Skeletal muscle tissue (tissue), 4 donors: ENCODE measurements around the gene SND1. TPM values are rescaled to one million over a fixed set of nuclear protein-coding genes. Genes with fewer than 3 reads are reported as not detected.
A peak's percentile ranks its signal among the peaks of the same experiment; 100 is the strongest.

Experiments
- H3K27ac ChIP-seq: one replicate; pipeline ENCODE4 v1.7.0; 2013; ENCODE audit warnings: mild to moderate bottlenecking, low read depth, low read length, inconsistent platforms
- H3K27me3 ChIP-seq, 3 donors: one replicate each; pipeline ENCODE4 v1.7.0; 2013; ENCODE audit warnings: low read length in 3 of 3; ENCODE audit not compliant: control insufficient read depth in 3 of 3, insufficient read depth in 3 of 3
- H3K36me3 ChIP-seq, 3 donors: one replicate each; pipeline ENCODE4 v1.7.0; 2013; ENCODE audit warnings: low read length in 3 of 3; ENCODE audit not compliant: control insufficient read depth in 3 of 3, insufficient read depth in 3 of 3
- H3K4me1 ChIP-seq, 3 donors: one replicate each; pipeline ENCODE4 v1.7.0; 2013; ENCODE audit warnings: low read length in 3 of 3, mild to moderate bottlenecking in 3 of 3; ENCODE audit not compliant: control insufficient read depth in 3 of 3, insufficient read depth in 3 of 3
- H3K4me3 ChIP-seq, 3 donors: one replicate each; pipeline ENCODE4 v1.7.0; 2013; ENCODE audit warnings: low read length in 3 of 3
- H3K9ac ChIP-seq, 3 donors: one replicate each; pipeline ENCODE4 v1.7.0; 2013; ENCODE audit warnings: low read length in 3 of 3, mild to moderate bottlenecking in 3 of 3, moderate library complexity in 2 of 3, low read depth in 1 of 3
- H3K9me3 ChIP-seq, 3 donors: one replicate each; pipeline ENCODE4 v1.7.0; 2013; ENCODE audit warnings: low read length in 3 of 3; ENCODE audit not compliant: control insufficient read depth in 3 of 3
- total RNA-seq: library from RNA; depleted of rRNA; stranded (reverse); fragments of >200 nt; gene quantifications from one replicate; pipeline ENCODE4 v1.2.3, GENCODE V29; 2014
- donor health status: Osteomylitis.

SND1 gene
- total RNA-seq, 1 donor from 2014 or later, result 104 TPM

DNA sequence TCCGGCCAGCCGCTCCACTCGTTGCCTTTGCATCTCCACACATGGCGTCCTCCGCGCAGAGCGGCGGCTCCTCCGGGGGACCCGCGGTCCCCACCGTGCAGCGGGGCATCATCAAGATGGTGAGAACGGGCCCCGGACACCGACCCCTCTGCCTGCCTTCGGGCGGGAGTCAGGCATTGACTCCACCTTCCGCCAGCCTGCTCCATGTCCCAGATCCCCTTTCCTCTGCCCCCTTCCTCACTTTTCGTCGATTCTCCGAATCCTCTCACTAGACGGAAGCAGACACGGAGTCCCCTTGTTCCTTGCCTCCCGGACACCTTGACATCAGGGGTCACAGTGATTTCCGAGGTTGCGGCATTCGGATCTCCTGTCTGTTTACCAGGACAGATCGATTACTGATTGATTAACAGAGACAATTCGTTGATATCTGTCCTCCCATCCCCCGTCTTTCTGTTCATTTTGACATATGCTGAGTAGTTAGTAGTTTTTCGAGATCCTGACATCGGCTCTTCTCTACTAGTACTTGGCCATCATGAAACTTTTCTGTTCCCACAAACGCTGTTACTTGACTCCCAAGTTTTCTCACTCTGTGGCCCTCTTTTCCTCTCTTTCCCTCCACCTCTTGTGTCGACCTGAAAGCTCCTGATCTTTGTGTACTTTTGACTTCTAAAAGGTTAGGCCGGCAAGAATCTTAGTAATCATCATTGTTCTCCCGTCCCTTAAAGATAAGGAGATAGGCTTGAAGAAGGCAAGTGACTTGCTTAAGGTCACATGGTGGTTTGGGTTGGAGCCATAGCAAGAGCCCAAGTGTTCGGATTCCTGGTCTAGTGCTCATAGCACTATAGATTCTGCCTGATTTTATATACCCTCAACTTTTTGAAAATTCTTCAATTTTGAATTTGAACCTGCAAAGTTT is 597 bp downstream of the SND1 start:
- peak overlapping the region; percentile 93 to 98 (median 98) for H3K4me3 ChIP-seq
- no peaks in the 10 kb centered on the region for H3K27me3 ChIP-seq
- H3K9ac ChIP-seq, result peak overlapping the region; percentile 91 to 94 (median 92)
- no peaks in the 10 kb centered on the region for H3K36me3 ChIP-seq
- H3K9me3 ChIP-seq, result no peaks in the 10 kb centered on the region
- peak overlapping the region; percentile 82 for H3K27ac ChIP-seq
- H3K4me1 ChIP-seq, result peaks cover 14 to 42% (median 22%) of the 10 kb centered on the region in 3 donors

GRCh38 chr7:127653396-127653795 is 1.4 kb downstream of the SND1 start:
- H3K4me3 ChIP-seq, result peak overlapping the region in 2 of 3 donors; percentile 98
- H3K9me3 ChIP-seq, result no peaks in the 10 kb centered on the region
- H3K4me1 ChIP-seq, result peaks cover 14 to 42% (median 22%) of the 10 kb centered on the region in 3 donors
- no peaks in the 10 kb centered on the region for H3K36me3 ChIP-seq
- H3K27ac ChIP-seq, result no peak overlapping the region
- H3K9ac ChIP-seq, result peak overlapping the region in 1 of 3 donors; percentile 2
- no peaks in the 10 kb centered on the region for H3K27me3 ChIP-seq

GRCh38 chr7:127654404-127655394 is 2.7 kb downstream of the SND1 start:
- Histone ChIP-seq H3K9me3 (no peaks in the 10 kb centered on the region), H3K4me3 (no peak overlapping the region), H3K27me3 (no peaks in the 10 kb centered on the region), H3K4me1 (peaks cover 14 to 42% (median 22%) of the 10 kb centered on the region in 3 donors), H3K9ac (no peak overlapping the region), H3K27ac (no peak overlapping the region), H3K36me3 (no peaks in the 10 kb centered on the region)

DNA sequence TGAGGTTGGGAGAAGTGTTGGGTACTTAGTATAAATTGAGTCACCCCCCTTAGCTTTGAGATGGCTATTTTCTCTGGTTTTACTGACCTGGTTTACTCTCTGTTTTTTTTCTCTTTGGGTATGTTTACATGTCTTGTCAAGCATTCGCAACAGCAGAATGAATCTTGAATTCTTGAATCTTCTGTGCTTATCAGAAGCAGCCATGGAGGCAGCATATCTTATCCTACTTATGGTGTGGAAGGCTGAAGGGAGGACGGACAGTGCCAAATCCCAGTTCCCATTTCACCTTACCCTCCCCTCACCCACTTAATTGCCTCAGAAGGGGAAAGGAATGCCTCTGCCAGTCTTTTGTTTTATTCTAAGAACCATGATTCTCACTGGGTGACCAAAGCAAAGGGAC is 3.7 kb downstream of the SND1 start:
- H3K4me1 ChIP-seq, result peaks cover 14 to 42% (median 20%) of the 10 kb centered on the region in 3 donors
- no peak overlapping the region for H3K9ac ChIP-seq
- H3K4me3 ChIP-seq, result no peak overlapping the region
- H3K36me3 ChIP-seq, result no peaks in the 10 kb centered on the region
- H3K9me3 ChIP-seq, result no peaks in the 10 kb centered on the region
- H3K27me3 ChIP-seq, result no peaks in the 10 kb centered on the region
- no peak overlapping the region for H3K27ac ChIP-seq

DNA sequence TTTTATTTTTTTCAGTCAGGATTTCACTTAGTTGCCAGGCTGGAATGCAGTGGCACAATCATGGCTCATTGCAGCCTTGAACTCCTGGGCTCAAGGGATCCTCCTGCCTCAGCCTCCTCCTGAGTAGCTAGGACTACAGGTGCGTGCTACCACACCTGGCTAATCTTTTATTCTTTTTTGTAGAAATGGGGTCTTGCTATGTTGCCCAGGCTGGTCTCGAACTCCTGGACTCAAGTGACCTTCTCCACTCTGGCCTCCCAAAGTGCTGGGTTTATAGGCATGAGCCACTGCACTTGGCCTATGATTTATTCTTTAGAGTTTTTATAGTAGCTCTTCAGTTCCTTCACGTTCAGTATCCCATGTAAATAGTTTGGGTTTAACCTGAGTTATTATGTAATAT is 5.5 kb downstream of the SND1 start:
- Histone ChIP-seq H3K4me1 (peaks cover 12 to 29% (median 17%) of the 10 kb centered on the region in 3 donors), H3K27me3 (no peaks in the 10 kb centered on the region), H3K4me3 (no peak overlapping the region)

DNA sequence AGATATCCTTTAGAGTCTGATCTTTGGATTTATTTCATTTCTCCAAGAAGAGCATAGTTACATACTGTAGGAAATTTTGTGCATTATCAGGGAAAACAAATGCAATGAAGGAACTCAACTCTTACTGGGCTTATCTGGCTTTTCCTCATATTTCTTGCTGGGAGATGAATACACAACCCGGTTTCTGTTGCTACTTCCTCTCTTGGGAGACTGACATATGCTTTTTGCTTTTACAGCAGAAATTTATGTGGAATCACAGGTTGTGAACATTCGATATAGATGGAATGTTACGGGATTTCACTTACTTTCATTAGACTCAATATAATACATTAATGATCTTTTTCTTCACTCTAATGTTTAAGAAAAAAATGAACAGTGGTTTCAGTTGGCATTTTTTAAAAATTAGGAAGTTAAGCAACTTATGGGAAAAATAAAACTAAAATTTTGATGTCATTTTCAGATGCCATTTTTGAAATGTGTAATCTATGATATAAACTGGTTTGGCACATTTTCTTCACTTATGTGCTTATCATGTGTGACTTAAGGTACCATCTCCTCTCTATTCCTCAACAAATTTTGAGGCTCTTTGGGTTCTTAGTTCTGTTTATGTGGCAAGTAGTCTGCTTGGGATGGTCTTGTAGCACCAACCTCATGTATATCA is 7.1 kb downstream of the SND1 start:
- Histone ChIP-seq H3K36me3 (no peaks in the 10 kb centered on the region), H3K9ac (no peak overlapping the region), H3K27me3 (no peaks in the 10 kb centered on the region), H3K4me1 (peaks cover 3 to 13% (median 7%) of the 10 kb centered on the region in 3 donors), H3K27ac (no peak overlapping the region), H3K9me3 (no peaks in the 10 kb centered on the region), H3K4me3 (no peak overlapping the region)

More for the DNA sequence above, 5.5 kb downstream of the SND1 start:
- no peak overlapping the region for H3K27ac ChIP-seq
- H3K9me3 ChIP-seq, result no peaks in the 10 kb centered on the region
- no peak overlapping the region for H3K9ac ChIP-seq
- H3K36me3 ChIP-seq, result no peaks in the 10 kb centered on the region

- H3K36me3 ChIP-seq, result no peaks in the 10 kb centered on the region
- no peak overlapping the region for H3K4me3 ChIP-seq
- no peak overlapping the region for H3K9ac ChIP-seq
- no peaks in the 10 kb centered on the region for H3K4me1 ChIP-seq
- H3K9me3 ChIP-seq, result no peaks in the 10 kb centered on the region
- no peaks in the 10 kb centered on the region for H3K27me3 ChIP-seq
- no peak overlapping the region for H3K27ac ChIP-seq
Observed at GRCh38 chr7:127665922-127666321, 13.9 kb downstream of the SND1 start.

GRCh38 chr7:127666602-127667001 is 14.6 kb downstream of the SND1 start:
- H3K4me1 ChIP-seq, result no peaks in the 10 kb centered on the region
- H3K27me3 ChIP-seq, result no peaks in the 10 kb centered on the region
- H3K9me3 ChIP-seq, result no peaks in the 10 kb centered on the region
- H3K9ac ChIP-seq, result no peak overlapping the region
- no peak overlapping the region for H3K27ac ChIP-seq
- no peaks in the 10 kb centered on the region for H3K36me3 ChIP-seq
- no peak overlapping the region for H3K4me3 ChIP-seq

DNA sequence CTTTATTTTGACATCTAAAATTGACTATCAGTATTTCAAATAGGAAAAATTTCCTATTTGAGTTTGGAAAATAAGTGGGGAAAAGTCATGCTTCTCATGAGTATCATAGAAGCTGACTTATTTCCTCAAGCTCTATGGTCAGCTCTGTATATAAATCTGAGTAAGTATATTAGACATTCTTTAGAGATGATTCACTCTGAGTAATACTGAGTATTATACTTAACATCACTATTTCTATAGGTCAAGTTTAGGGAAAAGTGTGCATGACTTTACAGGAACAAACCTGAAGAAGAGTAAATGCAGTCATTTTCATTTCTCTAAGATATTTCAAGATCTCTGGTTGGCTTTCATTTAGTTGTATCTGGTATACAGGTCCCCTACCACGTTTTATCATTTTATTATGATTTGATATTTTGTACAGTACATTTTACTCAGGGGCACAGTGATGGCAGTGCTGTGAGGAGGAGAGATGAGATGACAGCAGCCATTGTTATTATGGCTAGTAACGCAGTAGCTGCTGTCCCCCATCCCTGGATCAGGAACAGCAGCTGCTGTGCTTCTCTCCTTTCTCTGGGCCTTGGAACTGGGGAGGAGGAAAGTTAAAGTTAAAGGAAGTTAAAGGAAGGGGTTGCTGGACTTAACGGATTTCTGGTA is 15.2 kb downstream of the SND1 start:
- no peak overlapping the region for H3K27ac ChIP-seq

More for the DNA sequence above, 15.2 kb downstream of the SND1 start:
- Histone ChIP-seq H3K27me3 (no peaks in the 10 kb centered on the region), H3K4me1 (no peaks in the 10 kb centered on the region), H3K36me3 (no peaks in the 10 kb centered on the region), H3K9me3 (no peaks in the 10 kb centered on the region), H3K4me3 (no peak overlapping the region), H3K9ac (no peak overlapping the region)
